ENCODE results near the gene DCAF5.

- TF ChIP-seq CTCF (optimal IDR thresholded peaks at IDR 0.05 in 1 of 3, IDR thresholded peaks at IDR 0.05 in 1 of 3, conservative IDR thresholded peaks at IDR 0.05 in 1 of 3; ENCODE audit: extremely low read depth in 1 of 3, insufficient read depth in 2 of 3, low read length in 3 of 3) (no peak), EZH2 (IDR thresholded peaks at IDR 0.05; ENCODE audit: low read length) (no peak)
Measured at GRCh38 chr14:69092840-69093422, 60.0 kb downstream of the DCAF5 start.
